NCI-H1417 treated with DMSO at 0.1 percent for 48 hours (cell line): ENCODE results near the gene SRPK3.

Experiments used
- DNase-seq: peaks from one replicate; lab custom pipeline; 2025; lab: John Stamatoyannopoulos, UW

Gene SRPK3

GRCh38 chrX:153831429-153832150, 50.7 kb downstream of the SRPK3 start:
- DNase-seq, result no peak

- DNase-seq, result no peak
Observed at GRCh38 chrX:153832728-153833127, 51.9 kb downstream of the SRPK3 start.
